ENCODE data around the gene CNRIP1.
"Not testable (repeated sequence)": the region's sequence is repeated elsewhere in the genome, so short reads cannot be mapped to it uniquely, and the experiment has no call there.

DNA sequence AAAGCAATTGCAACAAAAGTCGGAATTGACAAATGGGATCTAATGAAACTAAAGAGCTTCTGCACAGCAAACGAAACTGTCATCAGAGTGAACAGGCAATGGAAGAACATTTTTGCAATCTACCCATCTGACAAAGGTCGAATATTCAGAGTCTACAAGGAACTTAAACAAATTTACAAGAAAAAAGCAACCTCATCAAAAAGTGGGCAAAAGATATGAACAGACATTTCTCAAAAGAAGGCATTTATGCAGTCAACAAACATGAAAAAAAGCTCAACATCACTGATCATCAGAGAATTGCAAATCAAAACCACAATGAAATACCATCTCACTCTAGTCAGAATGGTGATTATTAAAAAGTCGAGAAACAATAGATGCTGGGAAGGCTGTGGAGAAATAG, 29.3 kb upstream of the CNRIP1 start:
- not testable (repeated sequence) for TF ChIP-seq CTCF, POLR2A (IDR thresholded peaks at IDR 0.05)

All from right lobe of liver (tissue), 4 donors.